ENCODE results near the gene ALG12. TPM values are rescaled to one million over a fixed set of nuclear protein-coding genes. Genes with fewer than 3 reads are reported as not detected.
A peak's percentile ranks its signal among the peaks of the same experiment; 100 is the strongest.

ALG12 gene
- total and polyA plus RNA-seq, 2 experiments from 2014 or later: 18.7 to 23.3 TPM

GRCh38 chr22:49935561-49935960 lies 17.3 kb upstream of the ALG12 start:
- H3K4me1 Mint-ChIP-seq: peaks cover 5% of the 10 kb centered on the region; the same call in 2 of the 3 replicates
- Histone ChIP-seq H3K9me2 (ENCODE audit: insufficient read depth) (no peaks in the 10 kb centered on the region), H2AFZ (no peak overlapping the region), H3K27ac (ENCODE audit: low read depth) (no peak overlapping the region), H3K27me3 (ENCODE audit: insufficient read depth) (no peaks in the 10 kb centered on the region), H4K20me1 (replicated peaks; ENCODE audit: insufficient read depth) (no peaks in the 10 kb centered on the region), H3K4me2 (no peak overlapping the region), H3K79me2 (replicated peaks; ENCODE audit: insufficient read depth) (no peaks in the 10 kb centered on the region), H3K4me1 (ENCODE audit: insufficient read depth) (peaks cover 10% of the 10 kb centered on the region; the same call in 1 of the 2 replicates), H3K36me3 (ENCODE audit: insufficient read depth) (no peaks in the 10 kb centered on the region), H3F3A (replicated peaks; ENCODE audit: low read depth) (no peaks in the 10 kb centered on the region), H3K4me3 (no peak overlapping the region)
- H3K4me3 Mint-ChIP-seq: no peak overlapping the region; the same call in 2 of the 3 replicates
- TF ChIP-seq NANOG (IDR thresholded peaks at IDR 0.05; ENCODE audit: borderline replicate concordance) (no peak), EZH2phosphoT487 (IDR thresholded peaks at IDR 0.05; ENCODE audit: unreplicated experiment) (no peak), REST (IDR thresholded peaks at IDR 0.05; ENCODE audit: unreplicated experiment) (no peak), POLR2AphosphoS5 (IDR thresholded peaks at IDR 0.05; ENCODE audit: low read depth) (no peak)
- peak; percentile 46 for DNase-seq (ENCODE audit: low spot score)
- H3K27ac Mint-ChIP-seq: no peak overlapping the region
- H3K36me3 Mint-ChIP-seq (ENCODE audit: low read depth): no peaks in the 10 kb centered on the region
- 0 out of 3 replicates have a peak, but pooled peaks cover 3% of the 10 kb centered on the region for H3K9me3 Mint-ChIP-seq
- peaks cover 10% of the 10 kb centered on the region for H3K27me3 Mint-ChIP-seq (ENCODE audit: insufficient read depth, low read depth, poor library complexity)
- ATAC-seq: no peak

- Mint-ChIP-seq H3K27me3 (ENCODE audit: insufficient read depth, low read depth, poor library complexity) (peaks cover 15% of the 10 kb centered on the region), H3K4me3 (no peak overlapping the region), H3K4me1 (peaks cover 5% of the 10 kb centered on the region; the same call in 2 of the 3 replicates), H3K9me3 (no peaks in the 10 kb centered on the region), H3K36me3 (ENCODE audit: low read depth) (no peaks in the 10 kb centered on the region), H3K27ac (no peak overlapping the region)
- peak; percentile 16 for ATAC-seq
- Histone ChIP-seq H3K36me3 (ENCODE audit: insufficient read depth) (no peaks in the 10 kb centered on the region), H3K4me2 (peak overlapping the region; percentile 74; the same call in 1 of the 2 replicates), H3K27ac (ENCODE audit: low read depth) (no peak overlapping the region), H4K20me1 (replicated peaks; ENCODE audit: insufficient read depth) (no peaks in the 10 kb centered on the region), H2AFZ (no peak overlapping the region), H3F3A (replicated peaks; ENCODE audit: low read depth) (no peaks in the 10 kb centered on the region), H3K4me1 (ENCODE audit: insufficient read depth) (peaks cover 10% of the 10 kb centered on the region; the same call in 1 of the 2 replicates), H3K9me2 (ENCODE audit: insufficient read depth) (no peaks in the 10 kb centered on the region), H3K79me2 (replicated peaks; ENCODE audit: insufficient read depth) (no peaks in the 10 kb centered on the region), H3K27me3 (ENCODE audit: insufficient read depth) (peaks cover 5% of the 10 kb centered on the region), H3K4me3 (peak overlapping the region; percentile 53; the same call in 1 of the 2 replicates)
- DNase-seq (ENCODE audit: low spot score): peak; percentile 86
- TF ChIP-seq NANOG (IDR thresholded peaks at IDR 0.05; ENCODE audit: borderline replicate concordance) (no peak), POLR2AphosphoS5 (IDR thresholded peaks at IDR 0.05; ENCODE audit: low read depth) (no peak), EZH2phosphoT487 (IDR thresholded peaks at IDR 0.05; ENCODE audit: unreplicated experiment) (no peak), ETS1 (IDR thresholded peaks at IDR 0.05) (no peak), EZH2 (IDR thresholded peaks at IDR 0.05; ENCODE audit: low read depth, unreplicated experiment) (no peak), REST (IDR thresholded peaks at IDR 0.05; ENCODE audit: unreplicated experiment) (no peak), CREB1 (CRISPR knock-in tag; IDR thresholded peaks at IDR 0.05; ENCODE audit: low read depth) (no peak), CTCF (conservative IDR thresholded peaks at IDR 0.05; ENCODE audit: low read depth in 2 of 2) (no peak)
These were observed 16.8 kb upstream of the ALG12 start for GRCh38 chr22:49934891-49935557.

Data from GM23338 (cell line).